Liver (tissue), 9 donors: ENCODE data around the gene POU3F1. TPM values are rescaled to one million over a fixed set of nuclear protein-coding genes. Genes with fewer than 3 reads are reported as not detected.

ENCODE experiments used
- DNase-seq: peaks from one replicate; pipeline ENCODE4 v3.0.0-alpha.2; 2017; ENCODE audit warnings: low spot score
- H3K27ac ChIP-seq, 2 donors: one replicate each; pipeline ENCODE4 v1.7.0; 2013; ENCODE audit warnings: inconsistent platforms in 2 of 2, low read length in 2 of 2, control low read depth in 1 of 2, low read depth in 1 of 2, mild to moderate bottlenecking in 1 of 2
- H3K27me3 ChIP-seq, 4 donors: one replicate each; pipeline versions ENCODE4 v1.6.1 to v1.7.0; 2013; ENCODE audit warnings: low read length in 3 of 4, inconsistent platforms in 1 of 4, mild to moderate bottlenecking in 1 of 4, moderate library complexity in 1 of 4; ENCODE audit not compliant: control insufficient read depth in 4 of 4, insufficient read depth in 4 of 4
- H3K36me3 ChIP-seq, 4 donors: one replicate each; pipeline versions ENCODE4 v1.6.1 to v1.7.0; 2013; ENCODE audit warnings: low read length in 3 of 4, mild to moderate bottlenecking in 3 of 4, low read depth in 1 of 4, moderate library complexity in 1 of 4; ENCODE audit not compliant: control insufficient read depth in 4 of 4, insufficient read depth in 3 of 4
- H3K4me1 ChIP-seq, 4 donors: one replicate each; pipeline versions ENCODE4 v1.6.1 to v1.7.0; 2013; ENCODE audit warnings: low read length in 3 of 4, mild to moderate bottlenecking in 3 of 4, moderate library complexity in 1 of 4; ENCODE audit not compliant: control insufficient read depth in 4 of 4, insufficient read depth in 4 of 4
- H3K4me3 ChIP-seq, 3 donors: one replicate each; pipeline versions ENCODE4 v1.6.1 to v1.7.0; 2013; ENCODE audit warnings: low read length in 3 of 3, control low read depth in 1 of 3, low read depth in 1 of 3, mild to moderate bottlenecking in 1 of 3
- H3K9ac ChIP-seq, 2 donors: one replicate each; pipeline ENCODE4 v1.7.0; 2013; ENCODE audit warnings: low read length in 2 of 2, mild to moderate bottlenecking in 2 of 2, moderate library complexity in 2 of 2, control low read depth in 1 of 2, low read depth in 1 of 2
- H3K9me3 ChIP-seq, 4 donors: one replicate each; pipeline versions ENCODE4 v1.6.1 to v1.7.0; 2013; ENCODE audit warnings: low read length in 3 of 4; ENCODE audit not compliant: control insufficient read depth in 4 of 4
- EGR1 ChIP-seq, 2 donors: IDR thresholded peaks; 2 replicates each; pipeline ENCODE4 v1.6.1; 2016 to 2018; ENCODE audit warnings: antibody characterized with exemption in 2 of 2, low read depth in 2 of 2
- FOXA1 ChIP-seq: IDR thresholded peaks from 2 replicates; pipeline ENCODE4 v1.6.1; 2016; ENCODE audit warnings: antibody characterized with exemption
- FOXA2 ChIP-seq: IDR thresholded peaks from 2 replicates; pipeline ENCODE4 v1.6.1; 2016; ENCODE audit warnings: antibody characterized with exemption
- GABPA ChIP-seq, 2 donors: IDR thresholded peaks in 1 of 2; conservative IDR thresholded peaks in 1 of 2; 2 replicates each; pipeline ENCODE4 v1.6.1; 2016; ENCODE audit warnings: antibody characterized with exemption in 2 of 2, mild to moderate bottlenecking in 1 of 2, moderate library complexity in 1 of 2
- HNF4A ChIP-seq, 2 donors: conservative IDR thresholded peaks; 2 replicates each; pipeline ENCODE4 v1.6.1; 2016; ENCODE audit warnings: antibody characterized with exemption in 2 of 2, mild to moderate bottlenecking in 2 of 2
- HNF4G ChIP-seq: IDR thresholded peaks from 2 replicates; pipeline ENCODE4 v1.6.1; 2016; ENCODE audit warnings: antibody characterized with exemption
- JUND ChIP-seq, 2 donors: IDR thresholded peaks; 2 replicates each; pipeline ENCODE4 v1.6.1; 2016; ENCODE audit warnings: antibody characterized with exemption in 2 of 2
- MAX ChIP-seq: IDR thresholded peaks from 2 replicates; pipeline ENCODE4 v1.6.1; 2016; ENCODE audit warnings: antibody characterized with exemption
- NR2F2 ChIP-seq: IDR thresholded peaks from 2 replicates; pipeline ENCODE4 v1.6.1; 2016; ENCODE audit warnings: antibody characterized with exemption
- RAD21 ChIP-seq, 2 donors: IDR thresholded peaks; 2 replicates each; pipeline ENCODE4 v1.6.1; 2016; ENCODE audit warnings: antibody characterized with exemption in 2 of 2, mild to moderate bottlenecking in 2 of 2
- REST ChIP-seq: IDR thresholded peaks from 2 replicates; pipeline ENCODE4 v1.6.1; 2016; ENCODE audit warnings: antibody characterized with exemption, mild to moderate bottlenecking
- RXRA ChIP-seq, 2 donors: IDR thresholded peaks; 2 replicates each; pipeline ENCODE4 v1.6.1; 2017 to 2018; ENCODE audit warnings: antibody characterized with exemption in 2 of 2, mild to moderate bottlenecking in 1 of 2
- SP1 ChIP-seq: IDR thresholded peaks from 2 replicates; pipeline ENCODE4 v1.6.1; 2018; ENCODE audit warnings: antibody characterized with exemption, mild to moderate bottlenecking
- TAF1 ChIP-seq: conservative IDR thresholded peaks from 2 replicates; pipeline ENCODE4 v1.6.1; 2016; ENCODE audit warnings: antibody characterized with exemption, mild to moderate bottlenecking
- YY1 ChIP-seq: IDR thresholded peaks from 2 replicates; pipeline ENCODE4 v1.6.1; 2016; ENCODE audit warnings: antibody characterized with exemption, mild to moderate bottlenecking
- ZBTB33 ChIP-seq: IDR thresholded peaks from 2 replicates; pipeline ENCODE4 v1.6.1; 2016; ENCODE audit warnings: antibody characterized with exemption
- WGBS: extraction: QIAGEN DNeasy Blood & Tissue Kit; methylation state at CpG from one replicate; pipeline ENCODE4 v1.1.7; 2013; 5-methylcytosine and 5-hydroxymethylcytosine counted together
- polyA plus RNA-seq, 2 donors: library from polyadenylated mRNA; stranded (reverse) in 1 of 2; unstranded in 1 of 2; fragments of 200-250 nt in 1 of 2; fragments of >200 nt in 1 of 2; fragmentation: Nextera tagmentation in 1 of 2; extraction: Ambion mirVana in 1 of 2; gene quantifications; one replicate each; pipeline versions ENCODE4 v1.2.1 to v1.2.3, GENCODE V29; 2013 to 2015
- total RNA-seq, 2 donors: library from RNA; depleted of rRNA; stranded (reverse); fragments of >200 nt; gene quantifications; one replicate each; pipeline ENCODE4 v1.2.3, GENCODE V29; 2014
- TF ChIP-seq, protein P1 (sequence below): IDR thresholded peaks from 2 replicates; pipeline ENCODE4 v1.6.1; 2016; ENCODE audit warnings: antibody characterized with exemption
- TF ChIP-seq, protein P2 (sequence below): fragments of 150-350 bp; IDR thresholded peaks from 2 replicates; pipeline ENCODE4 v1.5.1; 2017; ENCODE audit warnings: improper control_type of control experiment, low read depth, low read length; ENCODE audit not compliant: missing input control
- donor health status: healthy.
- donor health status: healthy.
- donor health status: healthy.
- donor health status: healthy.
- donor health status: healthy.

POU3F1 gene
- total and polyA plus RNA-seq, 4 donors = not detected

- H3K4me1 ChIP-seq = peaks cover 5 to 30% (median 20%) of the 10 kb centered on the region in 4 donors
- H3K9ac ChIP-seq = peak overlapping the region; percentile 93
- H3K4me3 ChIP-seq = peak overlapping the region; percentile 65 to 97 (median 91)
- H3K36me3 ChIP-seq = peaks cover 1 to 24% (median 15%) of the 10 kb centered on the region in 4 donors
- no peaks in the 10 kb centered on the region for H3K9me3 ChIP-seq
- TF ChIP-seq RXRA (IDR thresholded peaks at IDR 0.05) = no peak
- no peak for TF ChIP-seq RAD21 (IDR thresholded peaks at IDR 0.05)
- no peak for TF ChIP-seq MAX
- 21% methylated on average over 4 of the region's 4 CpGs for WGBS
- no peaks in the 10 kb centered on the region for H3K27me3 ChIP-seq
- DNase-seq = no peak
- H3K27ac ChIP-seq = peak overlapping the region; percentile 69 to 85
Measured at GRCh38 chr1:38013227-38013622, 33.4 kb downstream of the POU3F1 start.

DNA sequence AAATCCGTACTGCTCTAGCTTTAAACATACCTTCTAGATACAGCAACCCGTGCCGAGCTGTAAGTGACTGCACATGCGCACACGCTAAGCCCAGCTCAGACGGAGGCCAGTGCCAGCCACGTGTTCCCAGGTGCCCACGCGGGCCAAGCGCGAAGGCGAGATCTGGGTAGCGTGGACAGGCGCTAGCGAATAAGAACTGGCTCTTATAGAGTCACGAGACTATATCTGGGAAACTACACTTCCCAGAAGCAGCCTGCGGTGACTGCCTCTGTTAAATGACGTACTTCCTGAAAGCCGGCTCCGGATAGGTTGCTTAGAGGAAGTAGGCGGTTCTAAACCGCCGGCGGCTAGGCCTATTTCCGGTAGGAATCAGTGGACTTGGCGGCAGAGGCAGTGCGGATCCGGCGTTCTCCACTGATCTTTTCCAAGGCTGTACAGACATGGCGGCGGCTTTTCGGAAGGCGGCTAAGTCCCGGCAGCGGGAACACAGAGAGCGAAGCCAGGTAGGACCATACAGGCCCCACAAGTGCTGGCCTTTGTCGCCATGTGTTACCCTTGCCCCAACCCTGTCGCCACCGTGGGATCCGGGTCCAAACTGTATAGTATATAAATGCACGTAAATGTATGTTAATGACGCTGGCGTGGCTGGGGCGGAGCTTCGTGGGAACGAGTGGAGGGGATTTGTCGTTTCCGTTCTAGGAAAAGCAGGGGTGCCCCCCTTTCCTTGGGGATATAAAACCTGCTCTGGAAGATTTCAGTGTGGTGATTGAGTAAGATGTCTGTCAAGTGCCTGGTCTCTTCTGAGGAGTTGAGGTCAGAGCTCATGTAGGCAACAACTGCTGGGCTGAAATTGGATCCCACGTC lies 34.0 kb downstream of the POU3F1 start, which contains the start of gene UTP11:
Gene UTP11 (plus strand): TSS at position 372 of the 864 bp plus-strand sequence. CDS start 69 bp downstream, at position 441.
- H3K9ac ChIP-seq = peak within 1 kb of the TSS; percentile 93
- TF ChIP-seq GABPA (IDR thresholded peaks at IDR 0.05 in 1 of 2, conservative IDR thresholded peaks at IDR 0.05 in 1 of 2) = peak; percentile 98 to 99
- TF ChIP-seq SP1 = peak; percentile 77
- TF ChIP-seq JUND (IDR thresholded peaks at IDR 0.05) = peak; percentile 15 to 40
- TF ChIP-seq NR2F2 = peak; percentile 22
- TF ChIP-seq ZBTB33 = peak; percentile 97
- TF ChIP-seq, protein P1, sequence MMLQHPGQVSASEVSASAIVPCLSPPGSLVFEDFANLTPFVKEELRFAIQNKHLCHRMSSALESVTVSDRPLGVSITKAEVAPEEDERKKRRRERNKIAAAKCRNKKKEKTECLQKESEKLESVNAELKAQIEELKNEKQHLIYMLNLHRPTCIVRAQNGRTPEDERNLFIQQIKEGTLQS = peak; percentile 56
- peak; percentile 21 to 39 for TF ChIP-seq RXRA (IDR thresholded peaks at IDR 0.05)
- TF ChIP-seq TAF1 = peak; percentile 96
- TF ChIP-seq YY1 = peak; percentile 94
- TF ChIP-seq HNF4A (conservative IDR thresholded peaks at IDR 0.05) = no peak
- TF ChIP-seq FOXA2 = no peak
- TF ChIP-seq, protein P2, sequence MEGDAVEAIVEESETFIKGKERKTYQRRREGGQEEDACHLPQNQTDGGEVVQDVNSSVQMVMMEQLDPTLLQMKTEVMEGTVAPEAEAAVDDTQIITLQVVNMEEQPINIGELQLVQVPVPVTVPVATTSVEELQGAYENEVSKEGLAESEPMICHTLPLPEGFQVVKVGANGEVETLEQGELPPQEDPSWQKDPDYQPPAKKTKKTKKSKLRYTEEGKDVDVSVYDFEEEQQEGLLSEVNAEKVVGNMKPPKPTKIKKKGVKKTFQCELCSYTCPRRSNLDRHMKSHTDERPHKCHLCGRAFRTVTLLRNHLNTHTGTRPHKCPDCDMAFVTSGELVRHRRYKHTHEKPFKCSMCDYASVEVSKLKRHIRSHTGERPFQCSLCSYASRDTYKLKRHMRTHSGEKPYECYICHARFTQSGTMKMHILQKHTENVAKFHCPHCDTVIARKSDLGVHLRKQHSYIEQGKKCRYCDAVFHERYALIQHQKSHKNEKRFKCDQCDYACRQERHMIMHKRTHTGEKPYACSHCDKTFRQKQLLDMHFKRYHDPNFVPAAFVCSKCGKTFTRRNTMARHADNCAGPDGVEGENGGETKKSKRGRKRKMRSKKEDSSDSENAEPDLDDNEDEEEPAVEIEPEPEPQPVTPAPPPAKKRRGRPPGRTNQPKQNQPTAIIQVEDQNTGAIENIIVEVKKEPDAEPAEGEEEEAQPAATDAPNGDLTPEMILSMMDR = no peak
- TF ChIP-seq REST = peak; percentile 90
- TF ChIP-seq HNF4G = no peak
- TF ChIP-seq RAD21 (IDR thresholded peaks at IDR 0.05) = peak; percentile 12 to 21
- TF ChIP-seq FOXA1 = peak; percentile 21
- peak; percentile 100 for TF ChIP-seq MAX
- peak; percentile 42 to 82 for TF ChIP-seq EGR1 (IDR thresholded peaks at IDR 0.05; ENCODE audit: low read depth in 2 of 2)
- peaks cover 1 to 19% (median 12%) of the 10 kb centered on the region in 4 donors for H3K36me3 ChIP-seq
- no peaks in the 10 kb centered on the region for H3K27me3 ChIP-seq
- peaks cover 5 to 30% (median 20%) of the 10 kb centered on the region in 4 donors for H3K4me1 ChIP-seq
- peak within 1 kb of the TSS; percentile 65 to 97 (median 91) for H3K4me3 ChIP-seq
- H3K27ac ChIP-seq = peak within 1 kb of the TSS; percentile 69 to 85
- peak; percentile 92 for DNase-seq
- H3K9me3 ChIP-seq = no peaks in the 10 kb centered on the region
- WGBS = under 1% methylated on average over 49 of the region's 49 CpGs
